Adipose tissue (tissue), 3 donors: Measurements from ENCODE around the gene LRRTM2. TPM values are rescaled to one million over a fixed set of nuclear protein-coding genes. Genes with fewer than 3 reads are reported as not detected.
"Not testable (repeated sequence)": the region's sequence is repeated elsewhere in the genome, so short reads cannot be mapped to it uniquely, and the experiment has no call there.

Source experiments
- H3K27ac ChIP-seq: one replicate; pipeline ENCODE4 v1.5.1; 2013; ENCODE audit warnings: low read depth, low read length
- WGBS, 3 donors: extraction: QIAGEN DNeasy Blood & Tissue Kit; methylation state at CpG; one replicate each; pipeline ENCODE4 v1.1.7; 2013; 5-methylcytosine and 5-hydroxymethylcytosine counted together
- polyA plus RNA-seq, 3 donors: library from polyadenylated mRNA; stranded (reverse); fragments of 200-250 nt; gene quantifications; one replicate each; pipeline ENCODE4 v1.2.3, GENCODE V29; 2013
- donor health status: healthy with polysubstance abuse.
- donor health status: Bipolar disorder and iron deficiency.
- donor health status: healthy.

Gene LRRTM2
- under 1 TPM; 0.10 to 0.16 (median 0.11) TPM for polyA plus RNA-seq

GRCh38 chr5:138874771-138875551 is at the start of gene LRRTM2:
Gene LRRTM2, minus strand, starts transcription at chr5:138875335. Its CDS starts 424 bp downstream, at chr5:138874911.
- H3K27ac ChIP-seq = no peak within 1 kb of the TSS
- WGBS, 3 donors = 53 to 80% (median 62%) methylated on average over 18 of the region's 18 CpGs

GRCh38 chr5:138922494-138922893 is 47.4 kb upstream of the LRRTM2 start:
- WGBS, 3 donors = 92 to 96% (median 96%) methylated on average over 2 of the region's 2 CpGs
- no peak overlapping the region for H3K27ac ChIP-seq

- H3K27ac ChIP-seq = not testable (repeated sequence)
- 94 to 98% (median 96%) methylated on average over 2 of the region's 2 CpGs for WGBS, 3 donors
These were observed 46.2 kb upstream of the LRRTM2 start for GRCh38 chr5:138921362-138921761.

GRCh38 chr5:138920181-138920580 is 45.0 kb upstream of the LRRTM2 start:
- H3K27ac ChIP-seq = no peak overlapping the region
- 85 to 97% (median 92%) methylated on average over 8 of the region's 8 CpGs for WGBS, 3 donors

GRCh38 chr5:138918686-138919085 is 43.6 kb upstream of the LRRTM2 start:
- 77 to 87% (median 82%) methylated on average over 4 of the region's 4 CpGs for WGBS, 3 donors

GRCh38 chr5:138914338-138914737 is 39.2 kb upstream of the LRRTM2 start:
- WGBS, 3 donors = 92 to 98% (median 97%) methylated on average over 3 of the region's 3 CpGs
- H3K27ac ChIP-seq = no peak overlapping the region

More at GRCh38 chr5:138918686-138919085, 43.6 kb upstream of the LRRTM2 start:
- no peak overlapping the region for H3K27ac ChIP-seq

GRCh38 chr5:138913773-138914172 is 38.6 kb upstream of the LRRTM2 start:
- no peak overlapping the region for H3K27ac ChIP-seq
- 93 to 97% (median 93%) methylated on average over 3 of the region's 3 CpGs for WGBS, 3 donors

- WGBS, 3 donors = 83 to 87% (median 87%) methylated on average over 4 of the region's 4 CpGs
- no peak overlapping the region for H3K27ac ChIP-seq
These were observed 37.0 kb upstream of the LRRTM2 start for GRCh38 chr5:138912093-138912492.

GRCh38 chr5:138911441-138911840 is 36.3 kb upstream of the LRRTM2 start:
- H3K27ac ChIP-seq = no peak overlapping the region

GRCh38 chr5:138910546-138911185 is 35.5 kb upstream of the LRRTM2 start:
- 87 to 94% (median 89%) methylated on average over 7 of the region's 7 CpGs for WGBS, 3 donors
- H3K27ac ChIP-seq = no peak overlapping the region

- H3K27ac ChIP-seq = no peak overlapping the region
- WGBS, 3 donors = 78 to 97% (median 88%) methylated on average over 2 of the region's 2 CpGs
These were observed 34.6 kb upstream of the LRRTM2 start for GRCh38 chr5:138909734-138910133.

- no peak overlapping the region for H3K27ac ChIP-seq
- 97 to 100% (median 98%) methylated on average over 1 of the region's 1 CpG for WGBS, 3 donors
These were observed 30.4 kb upstream of the LRRTM2 start for GRCh38 chr5:138905541-138905940.

- WGBS, 3 donors = 72 to 83% (median 82%) methylated on average over 10 of the region's 10 CpGs
- no peak overlapping the region for H3K27ac ChIP-seq
These were observed 28.1 kb upstream of the LRRTM2 start for GRCh38 chr5:138903130-138903775.

GRCh38 chr5:138901716-138902115 is 26.6 kb upstream of the LRRTM2 start:
- H3K27ac ChIP-seq = no peak overlapping the region
- 76 to 98% (median 94%) methylated on average over 2 of the region's 2 CpGs for WGBS, 3 donors

GRCh38 chr5:138900281-138900965 is 25.3 kb upstream of the LRRTM2 start:
- no peak overlapping the region for H3K27ac ChIP-seq
- 44 to 69% (median 52%) methylated on average over 6 of the region's 6 CpGs for WGBS, 3 donors

- H3K27ac ChIP-seq = no peak overlapping the region
- WGBS, 3 donors = 89 to 95% (median 93%) methylated on average over 2 of the region's 2 CpGs
These were observed 23.6 kb upstream of the LRRTM2 start for GRCh38 chr5:138898742-138899141.

GRCh38 chr5:138898299-138898698 is 23.2 kb upstream of the LRRTM2 start:
- no peak overlapping the region for H3K27ac ChIP-seq
- WGBS, 3 donors = 88 to 96% (median 96%) methylated on average over 1 of the region's 1 CpG

GRCh38 chr5:138895918-138896317 is 20.8 kb upstream of the LRRTM2 start:
- 79 to 90% (median 84%) methylated on average over 1 of the region's 1 CpG for WGBS, 3 donors
- H3K27ac ChIP-seq = no peak overlapping the region

GRCh38 chr5:138890644-138891043 is 15.5 kb upstream of the LRRTM2 start:
- no peak overlapping the region for H3K27ac ChIP-seq
